MM.1S (cell line): ENCODE results near the gene ANXA2.

Experiments
- DNase-seq: peaks from one replicate; pipeline ENCODE4 v3.0.0-alpha.2; 2015
- H2AFZ ChIP-seq: fragments of 300-600 bp; sonication (generic); 2 replicates; pipeline ENCODE4 v1.6.0; 2016; ENCODE audit warnings: antibody characterized with exemption, low read length
- H3F3A ChIP-seq: fragments of 300-600 bp; sonication (generic); 2 replicates; pipeline ENCODE4 v1.6.1; 2016; ENCODE audit warnings: mild to moderate bottlenecking, antibody characterized with exemption, low read length, moderate library complexity, mixed read lengths; ENCODE audit not compliant: insufficient read depth
- H3K27ac ChIP-seq: fragments of 300-600 bp; sonication (generic); 2 replicates; pipeline ENCODE4 v1.5.1; 2016; ENCODE audit warnings: mild to moderate bottlenecking, low read length
- H3K27me3 ChIP-seq: fragments of 300-600 bp; sonication (generic); replicated peaks from 2 replicates; pipeline ENCODE4 v1.6.0; 2016; ENCODE audit warnings: low read length; ENCODE audit not compliant: insufficient read depth
- H3K36me3 ChIP-seq: fragments of 300-600 bp; sonication (generic); replicated peaks from 2 replicates; pipeline ENCODE4 v1.6.1; 2016; ENCODE audit warnings: mild to moderate bottlenecking, low read length, mixed read lengths; ENCODE audit not compliant: insufficient read depth
- H3K4me1 ChIP-seq: fragments of 300-600 bp; sonication (generic); 2 replicates; pipeline ENCODE4 v1.6.1; 2016; ENCODE audit warnings: low read length, mixed read lengths
- H3K4me2 ChIP-seq: fragments of 300-600 bp; sonication (generic); 2 replicates; pipeline ENCODE4 v1.6.0; 2016; ENCODE audit warnings: low read depth, low read length
- H3K4me3 ChIP-seq: fragments of 300-600 bp; sonication (generic); 2 replicates; pipeline ENCODE4 v1.5.1; 2016; ENCODE audit warnings: low read length, mixed read lengths
- H3K79me2 ChIP-seq: fragments of 300-600 bp; sonication (generic); 2 replicates; pipeline ENCODE4 v1.6.1; 2016; ENCODE audit warnings: mixed run types, low read length, mixed read lengths
- H3K9ac ChIP-seq: fragments of 300-600 bp; sonication (generic); 2 replicates; pipeline ENCODE4 v1.6.1; 2016; ENCODE audit warnings: low read length, mixed read lengths
- H3K9me2 ChIP-seq: fragments of 300-600 bp; sonication (generic); replicated peaks from 2 replicates; pipeline ENCODE4 v1.6.1; 2016; ENCODE audit warnings: mild to moderate bottlenecking, low read length, mixed read lengths; ENCODE audit not compliant: insufficient read depth
- H3K9me3 ChIP-seq: fragments of 300-600 bp; sonication (generic); replicated peaks from 2 replicates; pipeline ENCODE4 v1.6.1; 2016; ENCODE audit warnings: mild to moderate bottlenecking, low read length, mixed read lengths; ENCODE audit not compliant: insufficient read depth
- H4K20me1 ChIP-seq: fragments of 300-600 bp; sonication (generic); 2 replicates; pipeline ENCODE4 v1.6.1; 2016; ENCODE audit warnings: mild to moderate bottlenecking, low read length, moderate library complexity, mixed read lengths; ENCODE audit not compliant: insufficient read depth
- CTCF ChIP-seq: fragments of 300-600 bp; sonication (generic); IDR thresholded peaks from 2 replicates; pipeline ENCODE4 v1.5.1; 2016; ENCODE audit warnings: antibody characterized with exemption, low read length, mixed read lengths
- EZH2 ChIP-seq: fragments of 300-600 bp; sonication (generic); optimal IDR thresholded peaks from 2 replicates; pipeline ENCODE3; 2017; ENCODE audit warnings: low read depth, mild to moderate bottlenecking, antibody characterized with exemption, low read length, mixed read lengths
- EZH2phosphoT487 ChIP-seq: fragments of 300-600 bp; sonication (generic); IDR thresholded peaks from 2 replicates; pipeline ENCODE4 v1.6.1; 2018; ENCODE audit warnings: antibody characterized with exemption, low read length

The ANXA2 gene

GRCh38 chr15:60318216-60318867, 79.4 kb downstream of the ANXA2 start:
- Histone ChIP-seq H4K20me1 (no peaks in the 10 kb centered on the region), H3K4me3 (no peak overlapping the region), H3K9me2 (no peaks in the 10 kb centered on the region), H3K27me3 (no peaks in the 10 kb centered on the region), H3K9ac (no peak overlapping the region), H3K4me2 (no peak overlapping the region), H3K27ac (no peak overlapping the region), H3K36me3 (no peaks in the 10 kb centered on the region), H3K79me2 (no peaks in the 10 kb centered on the region), H3F3A (no peaks in the 10 kb centered on the region), H3K9me3 (no peaks in the 10 kb centered on the region), H2AFZ (no peak overlapping the region), H3K4me1 (peaks cover 21% of the 10 kb centered on the region)
- TF ChIP-seq EZH2phosphoT487 (no peak), CTCF (no peak), EZH2 (no peak)
- DNase-seq = no peak

GRCh38 chr15:60316961-60317360, 80.8 kb downstream of the ANXA2 start:
- Histone ChIP-seq H4K20me1 (no peaks in the 10 kb centered on the region), H3F3A (no peaks in the 10 kb centered on the region), H3K4me2 (no peak overlapping the region), H3K4me3 (no peak overlapping the region), H3K27ac (no peak overlapping the region), H2AFZ (no peak overlapping the region), H3K9me3 (no peaks in the 10 kb centered on the region), H3K4me1 (peaks cover 21% of the 10 kb centered on the region), H3K36me3 (no peaks in the 10 kb centered on the region), H3K79me2 (no peaks in the 10 kb centered on the region), H3K27me3 (no peaks in the 10 kb centered on the region), H3K9ac (no peak overlapping the region), H3K9me2 (no peaks in the 10 kb centered on the region)
- TF ChIP-seq EZH2 = no peak
- TF ChIP-seq CTCF = no peak
- TF ChIP-seq EZH2phosphoT487 = no peak
- DNase-seq = no peak

- H3K9me3 ChIP-seq = no peaks in the 10 kb centered on the region
- H3K79me2 ChIP-seq = no peaks in the 10 kb centered on the region
- H3K36me3 ChIP-seq = no peaks in the 10 kb centered on the region
- TF ChIP-seq CTCF (no peak), EZH2 (no peak), EZH2phosphoT487 (no peak)
- no peak overlapping the region for H3K4me2 ChIP-seq
- H2AFZ ChIP-seq = no peak overlapping the region
- H3K4me3 ChIP-seq = no peak overlapping the region
- no peaks in the 10 kb centered on the region for H4K20me1 ChIP-seq
- H3K9ac ChIP-seq = no peak overlapping the region
- H3K27ac ChIP-seq = no peak overlapping the region
- H3K27me3 ChIP-seq = no peaks in the 10 kb centered on the region
- peaks cover 20% of the 10 kb centered on the region for H3K4me1 ChIP-seq
- no peaks in the 10 kb centered on the region for H3K9me2 ChIP-seq
- H3F3A ChIP-seq = no peaks in the 10 kb centered on the region
- DNase-seq = no peak
Measured at GRCh38 chr15:60315878-60316277, 81.9 kb downstream of the ANXA2 start.
